ENCODE data around the gene AIG1.
"Not testable (repeated sequence)": the region's sequence is repeated elsewhere in the genome, so short reads cannot be mapped to it uniquely, and the experiment has no call there.

The AIG1 gene

GRCh38 chr6:143058987-143059386, 1.7 kb upstream of the AIG1 start:
- no peak for DNase-seq (ENCODE audit: low spot score)

- peak; percentile 30 for DNase-seq (ENCODE audit: low spot score)
Measured at GRCh38 chr6:143059663-143060353, 881 bp upstream of the AIG1 start.

DNA sequence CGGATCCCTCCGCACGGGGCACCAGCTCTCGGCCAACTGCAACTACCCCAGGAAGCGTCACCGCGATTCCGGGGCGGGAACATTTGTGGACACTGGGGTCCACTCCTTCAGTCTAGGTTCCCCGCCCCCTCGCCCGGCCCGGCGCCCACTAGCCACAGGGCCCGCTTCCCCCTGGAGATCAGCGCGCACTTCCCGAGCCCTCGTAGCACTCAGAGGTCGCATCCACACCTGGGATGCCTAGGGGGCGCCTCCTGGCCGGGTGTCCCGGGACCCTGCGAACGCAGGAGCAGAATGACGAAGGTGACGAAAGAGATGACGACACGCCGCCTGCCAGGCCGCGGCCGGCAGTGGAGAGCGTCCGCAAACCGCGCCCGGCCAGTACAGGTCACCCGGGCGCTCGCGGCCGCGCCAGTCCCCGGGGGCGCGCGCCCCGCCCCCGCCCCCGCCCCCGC, 309 bp upstream of the AIG1 start:
- peak; percentile 68 for DNase-seq (ENCODE audit: low spot score)

- DNase-seq (ENCODE audit: low spot score) = no peak
Measured at GRCh38 chr6:143061597-143062385, 1.1 kb downstream of the AIG1 start.

DNA sequence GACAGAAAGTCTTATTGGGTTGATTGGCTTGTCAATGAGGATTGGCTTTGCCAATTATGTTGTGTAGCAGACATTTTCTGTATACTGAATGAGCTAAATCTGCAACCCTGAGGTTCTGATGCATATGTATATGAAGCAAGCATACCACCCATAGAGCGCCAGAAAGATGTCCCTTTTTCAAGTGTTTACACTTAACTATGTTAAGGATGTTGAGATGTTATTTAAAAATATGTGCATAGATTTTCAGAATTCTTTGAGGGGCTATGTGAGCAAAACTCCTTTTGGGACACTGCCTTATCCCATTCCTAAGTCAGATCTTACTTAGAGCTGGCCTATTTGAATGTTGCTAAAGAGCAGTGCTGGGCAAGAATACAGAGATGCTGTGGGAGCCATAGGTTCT, 1.9 kb downstream of the AIG1 start:
- DNase-seq (ENCODE audit: low spot score) = no peak

DNA sequence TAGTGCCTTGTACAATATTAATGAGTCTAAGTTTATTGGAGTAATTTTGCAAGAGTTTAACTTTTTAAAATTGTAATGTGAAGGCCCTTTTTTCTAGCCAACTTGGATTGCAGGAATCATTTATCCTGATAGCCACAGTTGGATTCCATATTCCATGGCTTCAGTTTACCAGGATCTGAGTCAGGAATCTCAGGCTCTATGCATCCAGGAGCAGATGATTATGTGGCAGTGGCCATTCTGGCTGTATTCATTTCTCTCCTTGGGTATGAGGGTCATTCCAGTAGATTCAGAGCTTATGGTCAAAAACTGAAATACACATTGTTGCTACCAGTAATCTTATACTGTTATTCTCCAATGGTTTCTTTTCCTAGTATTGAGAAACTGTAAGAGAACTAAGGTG, 2.9 kb downstream of the AIG1 start:
- no peak for DNase-seq (ENCODE audit: low spot score)

- no peak for DNase-seq (ENCODE audit: low spot score)
Measured at GRCh38 chr6:143064271-143064670, 3.6 kb downstream of the AIG1 start.

- no peak for DNase-seq (ENCODE audit: low spot score)
Measured at GRCh38 chr6:143064951-143065683, 4.4 kb downstream of the AIG1 start.

DNA sequence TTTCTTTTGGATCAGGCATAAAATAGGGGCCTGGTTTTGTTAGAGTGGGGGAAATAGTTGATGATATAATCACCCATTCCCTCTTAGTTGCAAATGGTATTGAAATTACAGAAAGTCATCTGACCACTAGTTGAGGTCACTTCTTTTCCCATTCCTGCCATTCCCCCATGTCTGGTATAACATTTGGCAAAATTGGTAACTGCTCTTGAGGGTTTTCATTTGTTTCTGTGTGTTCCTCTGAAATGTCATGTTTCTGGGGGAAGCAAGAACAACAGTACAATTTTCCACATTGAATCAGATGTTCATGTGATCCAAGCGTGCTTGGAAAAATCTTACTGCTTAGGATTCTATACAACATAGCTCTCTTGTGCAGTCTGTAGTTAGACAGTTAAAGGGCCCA, 7.3 kb downstream of the AIG1 start:
- DNase-seq (ENCODE audit: low spot score) = no peak

DNA sequence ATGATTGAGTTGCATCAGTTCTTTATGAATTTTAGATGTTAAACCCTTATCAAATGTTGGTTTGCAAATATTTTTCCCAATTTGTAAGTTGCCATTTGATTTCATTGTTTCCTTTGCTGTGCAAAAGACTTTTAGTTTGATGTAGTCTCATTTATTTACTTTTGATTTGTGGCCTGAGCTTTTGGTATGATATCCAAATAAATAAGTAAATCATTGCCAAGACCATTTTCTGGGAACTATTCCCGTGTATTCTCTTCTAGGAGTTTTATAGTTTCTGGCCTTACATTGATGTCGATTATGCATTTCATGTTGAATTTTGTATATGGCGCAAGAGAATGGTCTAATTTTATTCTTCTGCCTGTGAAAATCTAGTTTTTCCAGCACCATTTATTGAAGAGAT, 13.4 kb downstream of the AIG1 start:
- DNase-seq (ENCODE audit: low spot score) = no peak

DNA sequence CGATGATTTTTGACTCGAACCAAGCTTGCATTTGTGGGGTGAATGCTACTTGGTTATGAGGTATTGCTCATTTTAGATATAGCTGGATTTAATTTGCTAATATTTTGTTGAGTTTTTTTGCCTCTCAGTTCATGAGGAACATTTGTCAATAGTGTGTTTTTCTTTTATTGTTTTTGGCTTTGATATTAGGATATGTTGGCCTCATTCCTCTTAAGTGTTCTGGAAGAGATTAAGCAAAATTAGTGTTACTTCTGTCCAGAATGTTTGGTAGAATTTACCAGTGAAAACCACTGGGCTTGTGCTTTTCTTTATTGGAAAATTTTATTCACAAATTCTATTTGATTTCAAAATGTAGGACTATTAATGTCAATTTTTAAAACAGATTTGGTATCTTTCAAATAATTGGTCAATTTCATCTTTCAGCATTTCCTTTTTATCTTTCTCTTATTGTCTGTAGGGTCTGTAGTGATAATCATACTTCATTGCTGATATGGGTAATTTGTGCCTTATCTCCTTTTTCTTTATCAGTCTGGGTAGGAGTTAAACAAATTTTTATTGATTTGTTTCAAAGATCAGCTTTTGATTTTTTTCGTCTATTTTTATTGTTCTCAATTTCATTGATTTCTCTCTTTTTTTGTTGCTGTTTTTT, 14.1 kb downstream of the AIG1 start:
- no peak for DNase-seq (ENCODE audit: low spot score)

DNA sequence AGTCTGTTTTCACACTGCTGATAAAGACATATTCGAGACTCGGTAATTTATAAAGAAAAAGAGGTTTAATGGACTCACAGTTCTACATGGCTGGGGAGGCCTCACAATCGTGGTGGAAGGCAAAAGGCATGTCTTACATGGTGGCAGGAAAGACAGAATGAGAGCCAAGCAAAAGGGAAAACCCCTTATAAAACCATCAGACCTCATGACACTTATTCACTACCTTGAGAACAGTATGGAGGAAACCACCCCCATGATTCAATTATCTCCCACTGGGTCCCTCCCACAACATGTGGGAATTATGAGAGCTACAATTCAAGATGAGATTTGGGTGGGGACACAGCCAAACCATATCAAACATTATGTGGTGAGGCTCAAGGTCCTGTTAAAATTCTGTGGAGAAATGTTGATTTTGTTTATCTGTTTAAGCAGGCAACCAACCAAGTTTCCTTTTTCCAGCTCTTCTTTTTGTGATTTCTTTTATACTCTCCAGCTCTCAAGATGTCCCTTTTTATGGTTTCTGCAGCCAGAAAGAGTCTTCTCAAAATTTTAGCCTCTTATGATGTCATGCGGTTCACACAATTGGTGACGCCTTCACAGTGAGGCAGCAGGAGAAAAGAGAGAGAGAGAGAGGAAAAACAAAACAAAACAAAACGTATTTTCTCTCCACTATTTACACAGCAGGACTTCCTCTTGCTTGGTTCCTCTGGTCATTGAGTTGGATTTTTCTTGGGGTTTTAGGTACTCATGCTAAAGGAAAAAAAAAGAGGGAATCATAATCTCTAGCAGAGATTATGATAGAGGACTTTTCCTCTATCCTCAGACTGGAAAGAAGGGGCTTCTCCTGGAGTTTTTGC, 18.0 kb downstream of the AIG1 start:
- no peak for DNase-seq (ENCODE audit: low spot score)

- no peak for DNase-seq (ENCODE audit: low spot score)
Measured at GRCh38 chr6:143079325-143079640, 18.6 kb downstream of the AIG1 start.

DNA sequence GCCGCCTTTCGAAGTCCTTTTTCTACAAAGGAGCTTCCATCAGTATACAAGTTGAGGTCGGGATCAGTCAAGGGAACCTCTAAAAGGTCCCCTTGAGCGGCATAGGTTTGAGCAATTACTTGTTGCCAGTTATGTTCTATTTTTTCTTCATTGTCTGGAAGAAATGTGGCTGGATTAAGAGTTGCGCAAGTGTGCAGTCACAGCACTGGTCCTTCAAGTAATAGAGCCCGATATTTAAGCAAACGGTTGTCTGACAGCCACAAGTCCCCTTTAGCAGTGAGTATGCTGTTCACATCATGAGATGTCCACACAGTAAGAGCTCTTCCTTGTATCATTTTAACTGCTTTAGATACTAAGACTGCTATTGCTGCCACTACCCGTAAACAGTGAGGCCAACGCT, 21.6 kb downstream of the AIG1 start:
- DNase-seq (ENCODE audit: low spot score) = not testable (repeated sequence)

DNA sequence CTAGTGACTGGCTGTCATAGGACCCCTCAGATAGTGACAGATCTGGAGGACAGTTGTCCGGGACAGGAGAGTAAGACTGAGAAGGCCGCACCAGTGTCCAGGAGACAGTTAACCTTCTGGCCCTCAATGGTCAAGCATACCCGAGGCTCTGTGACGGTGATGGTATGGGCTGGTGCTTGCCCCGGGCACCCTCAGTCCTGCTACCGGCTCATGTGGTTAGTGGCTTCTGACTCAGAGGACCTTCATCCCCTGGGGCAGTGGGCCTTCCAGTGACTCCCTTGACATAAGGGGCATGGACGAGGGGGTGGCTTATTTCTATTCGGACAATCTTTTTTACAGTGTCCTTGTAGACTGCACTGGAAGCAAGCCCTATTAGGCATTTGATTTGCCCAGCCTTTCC, 23.3 kb downstream of the AIG1 start:
- not testable (repeated sequence) for DNase-seq (ENCODE audit: low spot score)

DNA sequence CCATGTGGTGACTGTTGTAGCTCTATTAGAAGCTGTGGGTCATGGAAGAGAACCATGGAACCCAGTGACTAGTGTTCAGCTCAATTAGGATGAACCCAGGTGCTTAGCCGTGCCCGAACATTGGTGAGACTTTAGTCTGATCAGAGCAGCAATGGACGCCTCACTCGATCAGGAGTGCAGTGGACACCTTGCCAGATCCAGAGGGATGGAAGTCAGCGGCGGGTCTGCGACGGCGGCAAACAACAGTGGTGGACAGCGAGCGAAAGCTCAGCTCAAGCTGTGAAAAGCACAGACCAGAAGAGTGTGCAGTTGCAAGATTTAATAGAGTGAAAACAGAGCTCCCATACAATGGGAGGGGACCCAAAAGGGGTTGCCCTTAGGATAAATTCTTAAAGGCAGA, 26.6 kb downstream of the AIG1 start:
- not testable (repeated sequence) for DNase-seq (ENCODE audit: low spot score)

DNA sequence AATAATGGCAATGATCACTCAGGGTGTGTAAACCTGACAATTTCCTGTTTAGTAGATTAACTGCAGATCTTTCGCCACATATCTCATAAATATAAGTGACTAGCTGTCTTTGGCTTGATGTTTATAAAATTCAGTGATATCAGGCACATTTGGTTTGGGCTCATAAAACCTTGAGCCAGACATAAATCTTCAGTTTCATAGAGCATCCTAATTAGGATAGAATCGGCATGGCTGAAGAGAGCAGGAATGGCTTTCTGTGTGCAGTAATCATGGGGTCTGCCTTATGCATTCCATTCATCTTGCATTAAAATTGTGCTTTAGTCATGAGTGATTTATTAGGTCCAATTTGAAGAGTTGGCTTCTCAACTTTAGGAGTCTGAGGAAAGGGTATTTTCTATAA, 27.2 kb downstream of the AIG1 start:
- no peak for DNase-seq (ENCODE audit: low spot score)

DNA sequence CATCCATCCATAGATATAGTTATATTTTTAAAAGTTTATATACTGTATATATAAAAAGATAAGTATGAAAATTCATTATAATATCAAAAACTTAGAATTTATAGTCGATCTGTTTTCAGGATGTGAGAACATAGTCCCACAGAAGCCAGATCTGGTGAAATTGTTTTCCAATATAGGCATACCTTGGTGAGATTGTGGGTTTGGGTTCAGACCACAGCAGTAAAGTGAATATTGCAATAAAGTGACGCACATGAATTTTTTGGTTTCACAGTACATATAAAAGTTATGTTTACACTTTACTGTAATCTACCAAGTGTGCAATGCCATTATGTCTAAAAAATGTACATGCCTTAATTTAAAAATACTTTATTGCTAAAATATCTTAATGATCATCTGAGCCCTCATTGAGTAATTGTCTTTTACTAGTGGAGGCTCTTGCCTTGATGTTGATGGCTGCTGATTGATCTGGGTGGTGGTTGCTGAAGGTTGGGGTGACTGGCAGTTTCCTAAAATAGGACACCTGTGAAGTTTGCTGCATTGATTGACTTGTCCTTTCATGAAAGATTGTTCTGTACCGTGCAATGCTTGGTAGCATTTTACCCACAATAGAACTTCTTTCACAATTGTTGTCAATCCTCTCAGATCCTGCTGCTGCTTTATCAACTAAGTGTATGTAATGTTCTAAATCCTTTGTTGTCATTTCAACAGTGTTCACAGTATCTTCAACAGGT, 29.8 kb downstream of the AIG1 start:
- no peak for DNase-seq (ENCODE audit: low spot score)

DNA sequence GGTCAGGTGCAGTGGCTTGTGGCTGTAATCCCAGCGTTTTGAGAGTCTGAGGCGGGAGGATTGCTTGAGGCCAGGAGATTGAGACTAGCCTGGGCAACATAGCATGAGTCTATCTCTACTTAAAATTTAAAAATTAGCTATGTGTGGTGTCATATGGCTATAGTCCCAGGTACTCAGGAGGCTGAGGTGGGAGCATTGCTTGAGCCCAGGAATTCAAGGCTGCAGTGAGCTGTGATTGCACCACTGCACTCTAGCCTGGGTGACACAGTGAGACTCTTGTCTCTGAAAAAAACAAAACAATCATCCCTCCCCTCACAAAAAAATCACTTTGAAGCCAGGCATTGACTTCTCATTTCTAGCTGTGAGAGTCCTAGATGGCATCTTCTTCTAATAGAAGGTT, 32.1 kb downstream of the AIG1 start:
- no peak for DNase-seq (ENCODE audit: low spot score)

- no peak for DNase-seq (ENCODE audit: low spot score)
Measured at GRCh38 chr6:143093290-143093689, 32.6 kb downstream of the AIG1 start.

- no peak for DNase-seq (ENCODE audit: low spot score)
Measured at GRCh38 chr6:143096403-143096802, 35.7 kb downstream of the AIG1 start.
